ENCODE data around the gene DUSP7. TPM values are rescaled to one million over a fixed set of nuclear protein-coding genes. Genes with fewer than 3 reads are reported as not detected.

DUSP7 gene
- total RNA-seq, 2 donors from 2014 or later = 2.6 to 3.3 TPM

GRCh38 chr3:52051444-52051843, 4.9 kb downstream of the DUSP7 start:
- Histone ChIP-seq H3K27ac (peak overlapping the region in 1 of 4 donors; percentile 10), H3K4me3 (no peak overlapping the region), H3K4me1 (peaks cover 48% of the 10 kb centered on the region), H3K27me3 (no peaks in the 10 kb centered on the region), H3K36me3 (replicated peaks in 1 of 2; ENCODE audit: insufficient read depth in 1 of 2, low read depth in 2 of 2) (peaks cover 0 to 6% of the 10 kb centered on the region in 2 donors), H3K9me3 (no peaks in the 10 kb centered on the region)
- TF ChIP-seq POLR2A (IDR thresholded peaks at IDR 0.05) = no peak
- no peak for TF ChIP-seq CTCF (IDR thresholded peaks at IDR 0.05)
- 76 to 93% methylated on average over 3 to 8 of the region's 8 CpGs for WGBS, 2 donors
- DNase-seq (no peak), ATAC-seq (no peak)
- intact Hi-C loops (cut with DNase I) = no loop called here

- Histone ChIP-seq H3K27ac (no peak overlapping the region), H3K4me3 (no peak overlapping the region), H3K27me3 (no peaks in the 10 kb centered on the region), H3K9me3 (no peaks in the 10 kb centered on the region), H3K36me3 (replicated peaks in 1 of 2; ENCODE audit: insufficient read depth in 1 of 2, low read depth in 2 of 2) (peaks cover 0 to 6% of the 10 kb centered on the region in 2 donors), H3K4me1 (peaks cover 45% of the 10 kb centered on the region)
- TF ChIP-seq CTCF (IDR thresholded peaks at IDR 0.05) (no peak), POLR2A (IDR thresholded peaks at IDR 0.05) (no peak)
- 94% methylated on average over 15 to 21 of the region's 21 CpGs for WGBS, 2 donors
- intact Hi-C loops (cut with DNase I) = no loop called here
- no peak for ATAC-seq
- no peak for DNase-seq
Measured at GRCh38 chr3:52050571-52050970, 5.8 kb downstream of the DUSP7 start.

DNA sequence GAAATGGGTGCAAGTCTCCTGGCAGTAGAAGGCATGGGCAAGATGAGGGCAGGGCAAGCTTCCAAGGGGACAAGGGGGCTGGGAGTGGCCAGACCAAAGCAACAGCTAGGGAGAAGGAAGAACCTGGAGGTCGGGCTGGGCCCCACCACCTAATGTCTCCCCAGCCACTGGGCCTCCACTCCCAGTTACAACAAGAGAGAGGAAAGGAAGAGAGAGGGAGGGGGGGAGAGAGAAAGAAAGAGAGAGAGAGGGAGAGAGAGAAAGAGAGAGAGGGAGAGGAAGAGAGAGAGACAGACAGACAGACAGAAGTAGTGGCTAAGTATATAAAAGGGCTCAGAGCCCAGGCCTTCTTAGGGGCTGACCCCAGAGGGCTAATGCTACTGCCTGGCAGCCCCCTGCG, 6.9 kb downstream of the DUSP7 start:
- peaks cover 36% of the 10 kb centered on the region for H3K4me1 ChIP-seq
- intact Hi-C loops (cut with DNase I) = no loop called here
- DNase-seq (no peak), ATAC-seq (no peak)
- H3K9me3 ChIP-seq = no peaks in the 10 kb centered on the region
- peaks cover 0 to 6% of the 10 kb centered on the region in 2 donors for H3K36me3 ChIP-seq (replicated peaks in 1 of 2; ENCODE audit: insufficient read depth in 1 of 2, low read depth in 2 of 2)
- H3K4me3 ChIP-seq = no peak overlapping the region
- 79 to 83% methylated on average over 2 of the region's 2 CpGs for WGBS, 2 donors
- H3K27me3 ChIP-seq = no peaks in the 10 kb centered on the region
- H3K27ac ChIP-seq = no peak overlapping the region
- TF ChIP-seq POLR2A (IDR thresholded peaks at IDR 0.05) = no peak
- no peak for TF ChIP-seq CTCF (IDR thresholded peaks at IDR 0.05)

DNA sequence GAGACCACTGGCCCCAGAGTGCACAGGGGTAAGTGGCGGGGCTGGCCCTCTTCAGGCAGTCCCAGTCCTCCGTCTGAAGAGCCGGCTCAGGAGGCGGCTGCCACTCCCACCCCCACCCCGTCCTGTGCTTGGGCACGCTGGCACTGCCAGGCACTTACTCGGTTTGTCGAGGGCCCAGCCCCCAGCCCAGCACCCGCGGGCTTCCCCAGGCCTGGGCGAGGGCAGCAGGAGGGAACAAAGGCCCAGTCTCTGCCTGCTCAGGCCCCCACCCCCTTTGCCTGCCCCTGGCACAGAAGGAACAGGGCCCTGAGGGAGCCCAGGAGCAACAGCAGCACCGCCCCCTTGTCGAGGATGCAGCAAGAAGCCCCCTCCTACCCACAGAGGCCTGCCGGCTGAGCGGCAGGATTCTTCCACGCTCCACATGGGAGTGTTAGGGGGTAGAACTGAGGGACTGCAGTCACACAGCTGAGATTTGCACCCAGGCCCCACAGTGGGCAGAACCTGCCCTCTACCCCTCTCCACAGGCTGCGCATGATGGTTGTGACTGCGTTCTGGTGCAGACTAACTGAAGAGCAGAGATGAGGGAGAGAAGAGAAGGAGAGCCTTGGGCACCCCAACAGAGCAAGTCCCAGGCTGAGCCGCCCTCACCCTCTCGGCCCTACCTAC, 8.9 kb downstream of the DUSP7 start:
- TF ChIP-seq POLR2A (IDR thresholded peaks at IDR 0.05) (no peak), CTCF (IDR thresholded peaks at IDR 0.05) (no peak)
- Histone ChIP-seq H3K9me3 (no peaks in the 10 kb centered on the region), H3K27me3 (no peaks in the 10 kb centered on the region), H3K36me3 (replicated peaks in 1 of 2; ENCODE audit: insufficient read depth in 1 of 2, low read depth in 2 of 2) (peaks cover 0 to 6% of the 10 kb centered on the region in 2 donors), H3K4me3 (no peak overlapping the region), H3K27ac (no peak overlapping the region), H3K4me1 (peaks cover 15% of the 10 kb centered on the region)
- DNase-seq (no peak), ATAC-seq (no peak)
- intact Hi-C loops (cut with DNase I) = no loop called here
- 74% methylated on average over 20 of the region's 20 CpGs; no CpG with 5 or more reads in 1 of the 2 donors for WGBS, 2 donors

- Histone ChIP-seq H3K36me3 (replicated peaks in 1 of 2; ENCODE audit: insufficient read depth in 1 of 2, low read depth in 2 of 2) (peaks cover 0 to 6% of the 10 kb centered on the region in 2 donors), H3K9me3 (no peaks in the 10 kb centered on the region), H3K4me1 (peaks cover 9% of the 10 kb centered on the region), H3K4me3 (no peak overlapping the region), H3K27ac (no peak overlapping the region), H3K27me3 (no peaks in the 10 kb centered on the region)
- intact Hi-C loops (cut with DNase I) = no loop called here
- TF ChIP-seq CTCF (IDR thresholded peaks at IDR 0.05) (no peak), POLR2A (IDR thresholded peaks at IDR 0.05) (no peak)
- ATAC-seq (peak; percentile 16), DNase-seq (no peak)
- WGBS, 2 donors = 68 to 85% methylated on average over 7 of the region's 7 CpGs
Measured at GRCh38 chr3:52046902-52047239, 9.5 kb downstream of the DUSP7 start.

Measured in body of pancreas (tissue), 4 donors.